Measurements from ENCODE around the gene DARS1.

- no peak for TF ChIP-seq CTCF (IDR thresholded peaks at IDR 0.05)
- TF ChIP-seq TEAD4 (IDR thresholded peaks at IDR 0.05; ENCODE audit: borderline replicate concordance, insufficient read depth) = no peak
- no peak for TF ChIP-seq EZH2phosphoT487 (IDR thresholded peaks at IDR 0.05; ENCODE audit: borderline replicate concordance, low read depth)
- no peak for TF ChIP-seq RCOR1 (IDR thresholded peaks at IDR 0.05; ENCODE audit: low read length)
Observed at GRCh38 chr2:135935914-135936313, 49.5 kb downstream of the DARS1 start.

Measured in SK-N-SH (cell line).